Loucy (cell line): ENCODE measurements around the gene LRRC4C.

Experiments used
- H2AFZ ChIP-seq: fragments of 200-600 bp; sonication (generic); 2 replicates; pipeline ENCODE4 v1.6.0; 2016; ENCODE audit warnings: antibody characterized with exemption, mild to moderate bottlenecking, low read length, moderate library complexity
- H3F3A ChIP-seq: fragments of 200-600 bp; 2 replicates; pipeline ENCODE4 v1.6.0; 2016; ENCODE audit warnings: antibody characterized with exemption, low read depth, mild to moderate bottlenecking
- H3K27me3 ChIP-seq: fragments of 200-600 bp; sonication (generic); 2 replicates; pipeline ENCODE4 v1.6.1; 2014; ENCODE audit warnings: low read length, mild to moderate bottlenecking; ENCODE audit not compliant: insufficient read depth, poor library complexity, severe bottlenecking
- H3K36me3 ChIP-seq: fragments of 200-600 bp; sonication (generic); 2 replicates; pipeline ENCODE4 v1.6.1; 2016; ENCODE audit warnings: low read length; ENCODE audit not compliant: insufficient read depth
- H3K4me1 ChIP-seq: fragments of 200-600 bp; sonication (generic); 2 replicates; pipeline ENCODE4 v1.5.1; 2014; ENCODE audit warnings: low read length, mild to moderate bottlenecking; ENCODE audit not compliant: insufficient read depth, poor library complexity, severe bottlenecking
- H3K4me2 ChIP-seq: fragments of 200-600 bp; sonication (generic); 2 replicates; pipeline ENCODE4 v1.6.0; 2014; ENCODE audit warnings: antibody characterized with exemption, low read length, low read depth, mild to moderate bottlenecking; ENCODE audit not compliant: poor library complexity, severe bottlenecking
- H3K4me3 ChIP-seq: fragments of 200-600 bp; sonication (generic); 2 replicates; pipeline ENCODE4 v1.5.1; 2014; ENCODE audit warnings: low read length, mild to moderate bottlenecking, mixed read lengths; ENCODE audit not compliant: poor library complexity, severe bottlenecking
- H3K79me2 ChIP-seq: fragments of 200-600 bp; sonication (generic); 2 replicates; pipeline ENCODE4 v1.6.1; 2014; ENCODE audit warnings: low read length; ENCODE audit not compliant: insufficient read depth
- H3K9ac ChIP-seq: fragments of 200-600 bp; sonication (generic); 2 replicates; pipeline ENCODE4 v1.6.0; 2014; ENCODE audit warnings: mild to moderate bottlenecking, low read depth, low read length, moderate library complexity; ENCODE audit not compliant: poor library complexity, severe bottlenecking
- H3K9me2 ChIP-seq: fragments of 200-600 bp; sonication (generic); replicated peaks from 2 replicates; pipeline ENCODE4 v1.6.1; 2016; ENCODE audit warnings: low read depth, low read length, mixed read lengths
- H3K9me3 ChIP-seq: fragments of 200-600 bp; sonication (generic); 2 replicates; pipeline ENCODE4 v1.6.1; 2014; ENCODE audit warnings: mild to moderate bottlenecking, antibody characterized with exemption, low read length, low read depth; ENCODE audit not compliant: insufficient read depth
- H4K20me1 ChIP-seq: fragments of 200-600 bp; sonication (generic); 2 replicates; pipeline ENCODE4 v1.6.0; 2014; ENCODE audit warnings: antibody characterized with exemption, low read length, mild to moderate bottlenecking; ENCODE audit not compliant: insufficient read depth, poor library complexity, severe bottlenecking
- EZH2phosphoT487 ChIP-seq: fragments of 200-600 bp; IDR thresholded peaks from 2 replicates; pipeline ENCODE4 v1.6.1; 2018; ENCODE audit warnings: antibody characterized with exemption, mild to moderate bottlenecking, moderate library complexity, borderline replicate concordance
- TF ChIP-seq, protein P1 (sequence below): fragments of 200-600 bp; sonication (generic); conservative IDR thresholded peaks from 2 replicates; pipeline ENCODE4 v1.5.1; 2014; ENCODE audit warnings: mild to moderate bottlenecking, antibody characterized with exemption, low read length

The LRRC4C gene

DNA sequence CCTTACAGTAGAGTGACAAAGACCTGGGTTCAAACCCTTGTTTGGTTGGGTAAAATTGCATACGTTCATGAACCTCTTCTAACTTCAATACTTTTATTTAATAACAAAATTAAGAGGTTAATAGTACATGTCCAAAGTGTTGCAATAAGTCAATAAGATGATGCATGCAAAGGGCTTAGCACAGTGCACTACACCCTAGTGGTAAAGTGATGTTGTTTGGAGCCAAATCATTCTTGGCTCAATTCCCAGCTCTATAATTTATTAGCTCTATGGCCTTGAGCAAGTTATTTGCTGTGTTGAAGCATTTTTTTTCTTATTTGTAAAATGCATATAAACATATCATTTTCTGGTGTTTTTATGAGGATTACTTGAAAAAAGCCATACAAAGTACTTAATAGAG lies 945.3 kb downstream of the LRRC4C start:
- H3K9ac ChIP-seq: no peak overlapping the region
- H3K36me3 ChIP-seq: no peaks in the 10 kb centered on the region
- H3K9me2 ChIP-seq: no peaks in the 10 kb centered on the region
- no peaks in the 10 kb centered on the region for H3K9me3 ChIP-seq
- H4K20me1 ChIP-seq: no peaks in the 10 kb centered on the region
- H3K79me2 ChIP-seq: no peaks in the 10 kb centered on the region
- no peak overlapping the region for H2AFZ ChIP-seq
- H3K4me2 ChIP-seq: no peak overlapping the region
- H3K4me3 ChIP-seq: no peak overlapping the region
- no peak for TF ChIP-seq EZH2phosphoT487
- TF ChIP-seq, protein P1, sequence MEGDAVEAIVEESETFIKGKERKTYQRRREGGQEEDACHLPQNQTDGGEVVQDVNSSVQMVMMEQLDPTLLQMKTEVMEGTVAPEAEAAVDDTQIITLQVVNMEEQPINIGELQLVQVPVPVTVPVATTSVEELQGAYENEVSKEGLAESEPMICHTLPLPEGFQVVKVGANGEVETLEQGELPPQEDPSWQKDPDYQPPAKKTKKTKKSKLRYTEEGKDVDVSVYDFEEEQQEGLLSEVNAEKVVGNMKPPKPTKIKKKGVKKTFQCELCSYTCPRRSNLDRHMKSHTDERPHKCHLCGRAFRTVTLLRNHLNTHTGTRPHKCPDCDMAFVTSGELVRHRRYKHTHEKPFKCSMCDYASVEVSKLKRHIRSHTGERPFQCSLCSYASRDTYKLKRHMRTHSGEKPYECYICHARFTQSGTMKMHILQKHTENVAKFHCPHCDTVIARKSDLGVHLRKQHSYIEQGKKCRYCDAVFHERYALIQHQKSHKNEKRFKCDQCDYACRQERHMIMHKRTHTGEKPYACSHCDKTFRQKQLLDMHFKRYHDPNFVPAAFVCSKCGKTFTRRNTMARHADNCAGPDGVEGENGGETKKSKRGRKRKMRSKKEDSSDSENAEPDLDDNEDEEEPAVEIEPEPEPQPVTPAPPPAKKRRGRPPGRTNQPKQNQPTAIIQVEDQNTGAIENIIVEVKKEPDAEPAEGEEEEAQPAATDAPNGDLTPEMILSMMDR: no peak
- no peaks in the 10 kb centered on the region for H3F3A ChIP-seq
- H3K27me3 ChIP-seq: no peaks in the 10 kb centered on the region
- H3K4me1 ChIP-seq: no peaks in the 10 kb centered on the region

DNA sequence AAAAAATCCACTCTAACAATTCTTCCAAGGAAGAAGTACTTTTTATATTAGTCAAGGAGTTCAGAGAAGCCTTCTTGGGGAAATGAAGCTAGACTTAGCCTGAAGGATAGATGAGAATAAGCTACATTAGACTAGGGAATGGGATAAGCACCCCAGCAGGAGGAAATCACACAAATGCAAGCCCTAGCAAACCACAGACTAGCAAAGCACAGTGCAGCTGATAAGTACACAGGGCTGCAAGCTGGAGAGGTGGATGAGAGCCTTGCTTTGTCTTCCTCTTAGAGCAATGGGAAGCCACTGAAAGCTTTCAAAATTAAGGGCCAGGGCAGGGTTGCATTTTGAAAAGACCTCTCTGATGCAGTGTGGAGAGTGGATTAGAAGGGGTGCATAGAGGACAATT lies 946.2 kb downstream of the LRRC4C start:
- no peaks in the 10 kb centered on the region for H3K9me2 ChIP-seq
- no peak overlapping the region for H3K4me3 ChIP-seq
- no peaks in the 10 kb centered on the region for H3K9me3 ChIP-seq
- no peaks in the 10 kb centered on the region for H3K4me1 ChIP-seq
- H3K79me2 ChIP-seq: no peaks in the 10 kb centered on the region
- H3F3A ChIP-seq: no peaks in the 10 kb centered on the region
- no peaks in the 10 kb centered on the region for H3K27me3 ChIP-seq
- H2AFZ ChIP-seq: no peak overlapping the region
- no peak overlapping the region for H3K9ac ChIP-seq
- H3K36me3 ChIP-seq: no peaks in the 10 kb centered on the region
- no peak for TF ChIP-seq EZH2phosphoT487
- TF ChIP-seq, protein P1: no peak
- no peak overlapping the region for H3K4me2 ChIP-seq
- no peaks in the 10 kb centered on the region for H4K20me1 ChIP-seq

DNA sequence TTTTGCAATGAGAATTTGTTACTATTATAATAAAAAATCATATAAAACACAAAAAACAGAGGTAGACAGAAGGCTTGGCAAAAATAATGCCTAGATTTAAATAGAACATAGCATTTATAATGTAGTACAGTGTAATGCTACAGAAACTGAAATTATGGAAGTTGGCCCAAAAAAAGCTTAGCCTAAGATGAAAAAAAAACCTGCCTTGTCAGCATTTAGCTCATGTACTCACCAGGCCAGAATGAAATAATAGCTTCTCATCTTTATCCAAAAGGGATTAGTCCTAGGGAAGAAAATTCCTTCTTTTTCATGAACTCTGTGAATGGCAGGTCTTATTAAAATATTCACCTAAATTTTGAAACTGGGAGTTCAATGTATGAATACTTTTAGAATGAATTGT lies 951.1 kb downstream of the LRRC4C start:
- Histone ChIP-seq H3K36me3 (no peaks in the 10 kb centered on the region), H3K9me2 (no peaks in the 10 kb centered on the region), H3K4me1 (no peaks in the 10 kb centered on the region), H2AFZ (no peak overlapping the region), H3K9ac (no peak overlapping the region), H3K9me3 (no peaks in the 10 kb centered on the region), H3K4me3 (no peak overlapping the region), H3K4me2 (no peak overlapping the region), H3K27me3 (no peaks in the 10 kb centered on the region), H3K79me2 (no peaks in the 10 kb centered on the region), H3F3A (no peaks in the 10 kb centered on the region), H4K20me1 (no peaks in the 10 kb centered on the region)
- no peak for TF ChIP-seq EZH2phosphoT487
- TF ChIP-seq, protein P1: no peak
